Right forelimb (tissue), 1 donor: Measurements from ENCODE around the gene GPATCH1.
A peak's percentile ranks its signal among the peaks of the same experiment; 100 is the strongest.

ENCODE experiments used
- DNase-seq: peaks from one replicate; pipeline ENCODE4 v3.0.0-alpha.2; 2018

Gene GPATCH1

GRCh38 chr19:33063753-33064457 lies 17.1 kb upstream of the GPATCH1 start:
- DNase-seq, result no peak

DNA sequence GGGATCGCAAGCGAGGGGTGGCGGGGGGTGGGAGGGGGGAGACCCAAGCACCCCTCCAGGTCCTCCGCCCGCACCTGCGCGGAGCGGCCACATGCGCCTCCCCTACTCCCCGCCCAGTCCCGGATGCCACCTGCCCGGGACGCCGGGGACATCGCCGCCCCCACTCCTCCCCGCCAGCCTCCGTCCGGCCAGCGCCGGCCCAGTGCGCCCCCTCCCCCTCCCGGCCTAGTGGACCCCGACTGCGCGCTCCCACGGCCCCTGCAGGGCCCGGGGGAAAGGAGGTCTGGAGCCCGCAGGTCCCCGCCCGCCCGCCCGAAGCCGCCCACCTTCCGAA lies 16.6 kb upstream of the GPATCH1 start:
- DNase-seq, result no peak

DNA sequence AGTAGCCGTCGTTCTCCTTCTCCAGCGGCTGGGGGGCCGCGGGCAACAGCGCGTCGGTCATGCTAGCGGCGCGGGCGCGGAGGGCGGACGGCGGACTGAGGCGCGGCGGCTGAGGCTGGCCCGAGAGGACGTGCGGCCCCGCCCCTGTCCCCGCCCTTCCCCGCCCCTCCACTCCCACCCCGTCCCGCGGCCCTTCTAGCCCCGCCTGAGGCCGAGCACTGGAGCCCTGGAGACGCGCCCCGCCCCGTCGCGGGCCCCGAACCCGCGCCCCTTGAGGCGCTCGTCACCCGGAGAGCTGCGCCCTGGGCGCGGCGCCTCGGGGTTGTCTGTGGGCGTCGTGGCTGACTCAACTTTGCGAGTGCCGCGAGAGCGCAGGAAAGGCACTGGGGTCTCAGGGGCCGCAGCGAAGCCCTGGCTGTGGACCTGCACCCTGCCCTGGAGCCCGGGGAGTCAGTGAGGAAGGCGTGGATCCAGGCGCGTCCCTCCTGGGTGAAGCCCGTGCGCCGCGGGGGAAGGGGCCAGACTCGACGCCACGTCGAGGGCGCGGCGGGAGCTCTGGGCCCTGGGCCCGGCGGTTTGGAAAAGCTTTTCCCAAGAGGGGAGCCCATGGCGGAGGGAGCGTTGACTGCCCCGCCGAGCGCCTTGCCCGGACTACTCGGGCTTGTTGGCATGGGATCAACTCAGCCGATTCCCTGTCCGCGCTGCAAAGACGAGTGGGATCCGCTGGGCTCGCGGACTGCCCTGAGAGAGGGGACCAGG lies 16.0 kb upstream of the GPATCH1 start, which contains the start of gene RHPN2:
TSS of gene RHPN2 (minus strand) at position 97 of the 759 bp plus-strand sequence. CDS start at position 61, 36 bp downstream.
- DNase-seq, result peak; percentile 74

DNA sequence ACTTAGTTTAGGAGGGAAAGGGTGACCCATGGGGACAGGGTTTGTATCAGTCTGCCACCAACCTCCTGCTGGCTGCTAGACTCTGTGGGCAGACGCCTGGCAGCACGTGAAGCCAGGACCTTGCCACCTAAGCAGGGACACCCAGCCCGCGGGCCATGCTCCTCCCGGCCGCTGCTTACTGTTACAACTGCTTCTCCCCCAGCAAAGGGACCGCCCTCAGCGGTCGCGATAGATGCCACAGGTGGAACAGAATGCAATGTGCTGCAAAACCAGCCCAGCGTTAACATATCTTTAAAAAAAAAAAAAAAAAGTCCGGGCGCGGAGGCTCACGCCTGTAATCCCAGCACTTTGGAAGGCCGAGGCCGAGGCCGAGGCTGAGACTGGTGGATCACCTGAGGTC lies 14.4 kb upstream of the GPATCH1 start:
- DNase-seq, result no peak

DNA sequence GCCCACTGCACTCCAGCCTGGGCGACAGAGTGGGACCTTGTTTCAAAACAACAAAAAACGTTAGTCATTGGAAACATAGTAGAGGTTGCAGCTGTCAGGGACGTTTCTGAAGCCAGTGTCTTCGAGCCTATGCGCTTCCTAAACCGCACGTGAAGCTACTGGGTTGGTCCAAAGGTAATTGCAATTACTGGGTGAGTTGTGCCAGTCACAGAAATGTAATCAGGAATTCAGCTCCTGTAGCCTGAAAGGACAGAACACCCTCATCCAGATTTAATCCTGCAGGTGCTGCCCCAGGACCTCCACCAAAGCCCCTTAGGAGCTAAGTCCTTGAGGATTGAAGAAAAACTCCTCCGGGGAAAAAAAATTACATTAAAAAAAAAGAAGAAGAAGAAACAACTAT lies 13.9 kb upstream of the GPATCH1 start:
- DNase-seq, result no peak

DNA sequence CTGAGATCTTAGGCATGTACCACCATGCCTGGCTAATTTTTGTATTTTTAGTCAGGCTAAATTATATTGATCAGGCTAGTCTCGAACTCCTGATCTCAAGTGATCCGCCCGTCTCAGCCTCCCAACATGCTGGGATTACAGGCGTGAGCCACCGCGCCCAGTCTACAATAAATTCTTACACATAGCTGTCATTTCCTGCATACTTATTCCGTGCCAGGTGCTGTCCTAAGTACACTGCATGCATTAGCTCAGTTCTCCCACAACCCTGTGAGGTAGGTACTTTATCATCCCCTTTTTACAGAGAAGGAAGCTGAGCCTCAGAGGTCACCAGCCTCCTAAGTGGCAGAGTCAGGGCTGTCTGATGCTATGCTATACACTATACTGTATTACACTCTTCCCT lies 9.1 kb upstream of the GPATCH1 start:
- no peak for DNase-seq

DNA sequence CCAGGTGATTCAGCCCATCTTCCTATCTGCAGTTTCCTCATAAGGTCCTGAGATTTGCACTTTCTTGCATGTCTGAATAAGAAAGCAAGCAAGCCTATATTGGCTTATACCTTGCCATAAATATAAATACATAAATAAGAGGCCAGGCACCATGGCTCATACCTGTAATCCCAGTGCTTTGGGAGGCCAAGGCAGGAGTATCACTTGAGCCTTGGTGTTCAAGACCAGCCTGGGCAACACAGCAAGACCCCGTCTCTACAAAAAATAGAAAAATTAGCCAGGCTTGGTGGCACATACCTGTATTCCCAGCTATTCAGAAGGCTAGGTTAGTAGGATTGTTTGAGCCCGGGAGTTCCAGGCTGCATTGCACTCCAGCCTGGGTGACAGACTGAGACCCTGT lies 5.5 kb upstream of the GPATCH1 start:
- DNase-seq, result no peak

DNA sequence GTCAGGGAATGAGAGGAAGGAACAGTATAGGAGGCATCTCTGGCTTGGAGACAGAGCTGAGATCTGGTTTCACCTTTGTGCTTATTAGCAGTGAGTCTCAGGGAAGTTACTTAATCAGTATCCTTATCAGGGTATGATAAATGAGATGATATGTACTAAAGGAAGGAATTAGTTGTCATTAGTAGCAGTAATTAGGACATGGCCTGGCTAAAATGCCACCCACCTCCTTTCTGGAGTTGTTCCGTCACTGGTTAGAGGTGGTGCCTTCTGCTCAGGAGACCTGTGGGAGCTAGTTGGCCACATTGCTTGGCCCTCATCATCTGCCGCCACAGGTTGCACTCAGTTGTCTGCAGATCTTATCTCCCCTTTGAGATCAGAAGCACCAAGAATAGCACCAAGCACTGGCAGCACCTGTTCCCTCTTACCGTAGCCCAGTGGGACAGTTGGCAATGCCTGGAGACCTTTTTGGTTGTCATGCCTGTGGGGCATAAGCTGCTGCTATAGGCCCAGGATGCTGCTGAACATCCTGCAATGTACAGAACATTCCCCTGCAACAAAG lies 4.7 kb downstream of the GPATCH1 start:
- DNase-seq, result no peak

DNA sequence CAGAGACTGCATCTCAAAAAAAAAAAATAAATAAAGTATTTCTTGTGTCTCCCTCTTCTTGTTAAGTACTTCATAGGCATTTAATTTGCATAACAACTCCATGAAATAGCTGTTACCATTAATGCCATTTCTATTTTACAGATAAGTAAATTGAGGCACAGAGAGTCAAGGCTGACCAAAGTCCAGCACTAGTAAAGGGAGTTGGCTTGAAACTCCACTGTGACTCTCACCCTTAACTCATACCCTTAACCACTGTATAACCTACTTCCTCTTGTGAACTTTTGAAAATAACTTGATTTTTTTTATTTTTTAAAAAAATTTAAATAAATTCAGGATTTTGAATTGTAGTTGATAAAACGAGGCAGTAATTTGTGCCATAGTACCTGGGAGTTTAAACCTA lies 6.0 kb downstream of the GPATCH1 start:
- DNase-seq, result no peak

DNA sequence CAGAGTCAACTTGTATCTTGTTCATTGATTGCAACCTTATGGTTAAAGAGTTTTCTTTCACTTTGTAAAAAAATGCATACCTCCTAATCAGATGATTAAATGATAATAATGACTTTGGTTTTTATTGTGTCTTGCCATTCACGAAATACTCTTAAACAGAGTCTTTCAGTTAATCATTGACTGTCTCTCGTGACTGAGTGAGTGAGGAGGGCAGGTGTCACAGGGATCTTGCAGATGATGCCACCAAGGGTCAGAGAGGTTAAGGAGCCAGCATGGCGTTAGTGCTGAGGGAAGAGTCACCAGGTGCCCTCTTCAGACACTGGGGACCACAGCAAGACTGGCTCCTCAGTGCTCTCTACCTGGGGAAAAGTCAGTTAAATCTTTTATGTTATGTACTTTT lies 8.0 kb downstream of the GPATCH1 start:
- DNase-seq, result no peak

DNA sequence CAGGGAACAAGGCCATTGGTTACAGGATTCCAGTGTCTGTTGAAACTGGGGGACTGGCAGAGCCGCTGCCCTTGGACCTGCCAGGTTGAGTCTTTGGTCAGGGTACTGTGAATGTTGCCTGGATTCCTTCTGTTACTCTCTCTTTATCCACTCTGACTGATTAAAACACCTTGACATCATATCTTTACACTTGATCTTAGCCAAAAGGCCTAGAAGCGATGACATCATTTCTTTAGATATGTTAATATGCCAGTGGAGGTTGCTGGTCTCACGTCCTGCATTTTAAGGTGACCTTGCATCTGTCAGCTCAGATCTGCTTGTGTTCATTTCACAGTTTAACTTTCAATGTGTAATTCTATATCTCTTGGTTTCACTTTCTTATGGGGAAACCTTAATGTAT lies 9.2 kb downstream of the GPATCH1 start:
- no peak for DNase-seq

DNA sequence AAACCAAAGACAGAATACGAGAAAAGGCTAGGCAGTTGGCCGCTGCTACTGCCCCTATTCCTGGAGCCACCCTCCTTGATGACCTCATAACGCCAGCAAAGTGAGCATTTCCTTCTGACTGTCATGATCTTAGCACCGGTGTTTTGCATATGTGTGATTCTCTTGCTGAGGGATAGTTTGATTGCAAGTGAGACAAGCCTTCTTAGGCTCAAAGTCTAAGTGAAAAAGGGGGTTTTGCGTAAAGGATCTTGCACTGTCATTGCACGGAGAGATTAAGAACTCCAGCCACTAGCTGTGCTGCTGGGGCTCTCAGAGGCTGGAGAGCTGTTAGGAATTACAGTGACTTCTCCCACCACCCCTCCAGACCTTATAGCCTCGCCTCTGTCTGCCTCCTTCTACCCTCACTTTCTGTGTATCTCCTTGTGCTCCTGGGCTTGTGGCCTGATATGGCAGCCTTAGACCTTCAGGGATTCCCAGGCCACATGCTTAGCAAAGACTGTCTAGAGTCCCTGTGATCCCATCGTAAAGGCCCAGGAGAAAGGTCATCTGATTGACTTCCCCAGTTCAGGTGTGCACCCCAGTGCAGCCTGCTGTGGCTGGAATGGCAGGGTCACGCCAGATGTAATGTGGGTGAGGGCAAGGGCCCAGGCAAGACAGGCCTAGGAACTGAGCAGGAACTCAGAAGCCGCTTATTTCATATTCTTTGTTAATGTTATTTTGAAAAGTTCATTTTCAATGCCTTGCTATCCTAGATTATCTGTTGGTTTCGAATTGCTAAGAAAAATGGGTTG lies 12.6 kb downstream of the GPATCH1 start:
- no peak for DNase-seq

DNA sequence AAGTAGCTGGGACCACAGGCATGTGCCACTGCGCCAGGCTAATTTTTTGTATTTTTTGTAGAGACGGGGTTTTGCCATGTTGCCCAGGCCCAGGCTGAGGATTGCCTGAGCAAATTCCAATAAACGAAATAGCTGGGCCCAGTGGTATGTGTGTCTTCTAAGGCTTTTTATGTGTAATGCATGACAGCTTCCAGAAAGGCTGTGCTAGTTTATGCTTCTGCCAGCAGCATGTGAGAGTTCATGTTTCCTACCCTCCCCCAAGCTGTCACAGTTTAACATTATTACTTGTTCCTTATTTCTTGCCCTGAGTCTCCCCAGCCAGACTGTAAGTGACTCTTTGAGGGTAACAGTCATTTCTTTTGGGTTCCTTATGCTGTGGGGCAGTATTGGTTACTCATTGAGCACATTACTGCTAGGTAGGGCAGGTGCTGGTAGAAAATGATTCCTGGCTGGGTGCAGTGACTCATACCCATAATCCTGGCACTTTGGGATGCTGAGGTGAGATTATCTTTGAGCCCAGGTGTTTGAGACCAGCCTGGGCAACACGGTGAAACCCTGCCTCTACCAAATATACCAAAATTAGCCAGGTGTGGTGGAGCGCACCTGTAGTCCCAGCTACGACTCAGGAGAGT lies 13.6 kb downstream of the GPATCH1 start:
- no peak for DNase-seq

GRCh38 chr19:33096005-33096404 lies 15.0 kb downstream of the GPATCH1 start:
- no peak for DNase-seq

DNA sequence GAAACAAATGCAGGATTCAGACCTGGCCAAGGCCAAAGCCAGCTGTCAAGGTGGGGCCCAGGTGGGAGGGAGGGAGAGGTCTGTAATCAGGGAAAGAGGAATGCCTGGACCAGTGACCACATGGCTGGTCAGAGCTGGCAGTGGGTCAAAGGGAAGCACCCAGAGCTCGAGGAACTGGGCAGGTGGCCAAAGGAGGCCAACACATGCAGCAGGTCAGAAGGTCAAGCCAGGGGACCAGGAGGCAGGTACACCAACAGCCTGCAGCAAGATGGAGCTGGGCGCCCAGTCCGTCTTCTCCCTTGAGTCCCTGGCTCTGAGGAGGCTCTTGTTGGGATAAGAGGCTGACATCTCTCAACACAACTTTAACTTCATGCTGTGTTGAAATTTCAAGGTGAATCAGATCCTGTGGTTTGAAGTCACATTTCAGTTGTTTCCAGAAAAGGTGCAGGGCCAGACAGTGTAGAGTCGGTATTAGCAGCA lies 17.1 kb downstream of the GPATCH1 start:
- DNase-seq, result no peak

DNA sequence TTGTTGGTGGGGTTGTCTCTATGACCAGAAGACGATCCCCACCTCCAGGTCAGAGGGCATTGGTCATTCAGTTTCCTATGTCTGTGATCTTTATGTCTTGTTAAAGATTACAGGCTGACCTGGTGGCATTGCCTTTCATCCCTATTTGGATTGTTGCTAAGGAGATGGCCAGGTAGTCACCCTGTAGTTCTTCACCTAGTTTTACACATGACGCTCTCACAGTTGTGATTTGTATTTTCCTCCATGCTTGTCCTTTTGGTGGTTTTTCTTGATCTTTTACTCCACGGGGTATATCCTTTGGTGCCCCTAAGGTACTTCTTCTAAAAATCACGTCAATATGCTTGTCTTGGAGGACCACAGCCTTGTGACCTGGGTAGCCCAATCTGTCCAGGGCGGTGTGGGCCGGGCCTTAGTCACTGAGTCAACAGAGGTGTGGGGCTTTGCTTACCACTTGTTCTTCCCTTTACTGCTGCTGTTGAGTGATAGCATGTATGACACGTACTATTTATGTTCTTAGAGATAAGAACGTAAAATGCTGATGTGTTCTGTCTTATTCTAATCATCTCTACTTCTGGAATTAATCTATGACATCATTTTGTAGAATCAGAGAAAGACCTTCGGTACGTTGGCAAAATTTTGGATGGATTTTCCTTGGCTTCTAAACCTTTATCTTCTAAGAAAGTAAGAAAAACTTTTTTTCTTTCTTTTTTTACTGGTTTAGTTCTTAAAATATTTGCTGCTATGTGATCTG lies 20.1 kb downstream of the GPATCH1 start:
- DNase-seq, result no peak

DNA sequence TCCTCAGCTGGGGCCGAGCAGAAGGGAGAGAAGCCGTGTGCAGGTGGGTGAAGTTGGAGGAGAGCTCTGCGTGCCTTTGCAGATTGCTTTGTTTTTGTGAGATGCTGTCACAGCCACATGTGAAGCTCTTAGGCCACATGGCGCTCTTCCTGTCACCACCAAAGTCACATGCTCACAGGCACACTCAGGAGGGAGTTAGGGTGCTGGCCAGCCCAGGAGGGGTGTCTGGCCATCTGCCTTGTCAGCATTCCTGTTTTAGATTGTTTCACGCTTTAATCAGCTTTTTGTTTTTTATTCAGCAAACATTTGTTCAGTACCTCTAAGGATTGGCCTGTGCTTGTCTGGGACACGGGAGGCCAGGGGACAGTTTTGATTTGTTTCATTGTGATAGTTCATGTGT lies 21.9 kb downstream of the GPATCH1 start:
- DNase-seq, result no peak

GRCh38 chr19:33108161-33108560 lies 27.2 kb downstream of the GPATCH1 start:
- DNase-seq, result no peak

DNA sequence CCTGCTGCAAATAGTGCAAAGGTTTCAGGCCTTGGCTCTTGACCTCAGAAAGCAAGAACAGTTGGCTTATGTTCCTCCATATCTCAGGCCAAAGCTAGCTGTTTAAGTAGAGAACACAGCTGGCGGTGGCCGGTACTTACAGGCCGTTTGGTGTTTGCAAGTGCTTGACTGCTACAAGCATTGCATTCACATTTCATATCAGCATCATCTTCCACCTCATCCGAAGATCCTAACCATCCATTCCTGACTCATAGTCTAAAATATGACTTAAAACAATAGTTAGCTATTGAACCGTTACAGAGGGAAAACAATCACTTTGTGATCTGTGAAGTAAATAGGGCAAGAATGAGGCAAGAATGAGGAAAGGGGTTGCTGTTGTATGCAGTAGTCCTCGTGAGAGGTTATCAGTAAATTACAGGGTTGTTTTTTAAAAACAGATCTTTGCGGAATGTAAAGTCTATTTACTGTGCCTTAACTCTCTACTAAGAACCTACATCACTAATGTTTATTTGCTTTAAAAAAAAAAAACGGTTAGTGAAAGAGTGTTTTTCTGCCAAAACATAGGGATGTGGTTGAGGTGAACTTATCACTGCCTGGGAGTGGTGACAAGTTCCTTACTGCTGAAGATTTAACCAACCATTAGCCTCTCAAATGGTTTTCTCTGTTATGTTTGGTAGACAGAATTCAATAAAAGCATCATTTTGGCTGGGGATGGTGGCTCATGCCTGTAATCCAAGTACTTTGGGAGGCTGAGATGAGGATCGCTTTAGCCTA lies 29.3 kb downstream of the GPATCH1 start:
- no peak for DNase-seq

GRCh38 chr19:33111587-33111986 lies 30.6 kb downstream of the GPATCH1 start:
- DNase-seq, result no peak

- no peak for DNase-seq
Observed at GRCh38 chr19:33114312-33114711, 33.3 kb downstream of the GPATCH1 start.
